Muscle of leg (tissue), 11 donors: ENCODE data around the gene DCHS2. TPM values are rescaled to one million over a fixed set of nuclear protein-coding genes. Genes with fewer than 3 reads are reported as not detected.

Source experiments
- DNase-seq: peaks from one replicate; pipeline ENCODE4 v3.0.0; 2013
- H3K27ac ChIP-seq: one replicate; pipeline ENCODE4 v1.5.1; 2013; ENCODE audit warnings: mild to moderate bottlenecking, low read length, control low read depth
- H3K27me3 ChIP-seq: one replicate; pipeline ENCODE4 v1.6.1; 2013; ENCODE audit warnings: low read length; ENCODE audit not compliant: control insufficient read depth, insufficient read depth
- H3K36me3 ChIP-seq: one replicate; pipeline ENCODE4 v1.6.1; 2013; ENCODE audit warnings: low read length; ENCODE audit not compliant: control insufficient read depth, insufficient read depth
- H3K4me1 ChIP-seq: one replicate; pipeline ENCODE4 v1.6.1; 2013; ENCODE audit warnings: low read length; ENCODE audit not compliant: control insufficient read depth, insufficient read depth
- H3K4me3 ChIP-seq: one replicate; pipeline ENCODE4 v1.5.1; 2013; ENCODE audit warnings: low read length, control low read depth
- H3K9me3 ChIP-seq: replicated peaks from 2 replicates; pipeline ENCODE4 v1.6.1; 2013; ENCODE audit warnings: low read depth, low read length; ENCODE audit not compliant: control insufficient read depth
- WGBS: methylation state at CpG from one replicate; pipeline ENCODE4 v1.1.5; 2013; ENCODE audit warnings: missing lambda C conversion rate; ENCODE audit not compliant: insufficient coverage; 5-methylcytosine and 5-hydroxymethylcytosine counted together
- polyA plus RNA-seq, 8 donors: library from polyadenylated mRNA; unstranded; fragments of 120-200 nt; gene quantifications; one replicate each; pipeline versions ENCODE4 v1.2.1 to v1.2.3, GENCODE V29; 2013; ENCODE audit warnings: inconsistent platforms in 1 of 8, low replicate concordance in 1 of 8; ENCODE audit not compliant: insufficient read length in 8 of 8, insufficient read depth in 1 of 8
- total RNA-seq: library from RNA; stranded (reverse); fragments of 120-200 nt; gene quantifications from one replicate; pipeline ENCODE4 v1.2.4, GENCODE V29; 2013

Gene DCHS2
- total and polyA plus RNA-seq, 9 donors: 5.5 to 22.9 (median 16.9) TPM

GRCh38 chr4:154456240-154456639 is 35.4 kb downstream of the DCHS2 start:
- WGBS: 51% methylated on average over 2 of the region's 6 CpGs
- H3K9me3 ChIP-seq: no peaks in the 10 kb centered on the region
- no peaks in the 10 kb centered on the region for H3K27me3 ChIP-seq
- H3K36me3 ChIP-seq: no peaks in the 10 kb centered on the region
- H3K4me3 ChIP-seq: no peak overlapping the region
- no peak overlapping the region for H3K27ac ChIP-seq
- no peak for DNase-seq
- peaks cover 11% of the 10 kb centered on the region for H3K4me1 ChIP-seq

- H3K4me3 ChIP-seq: no peak overlapping the region
- H3K27ac ChIP-seq: peak overlapping the region; percentile 82
- H3K9me3 ChIP-seq: no peaks in the 10 kb centered on the region
- DNase-seq: peak; percentile 93
- H3K36me3 ChIP-seq: no peaks in the 10 kb centered on the region
- H3K4me1 ChIP-seq: peaks cover 11% of the 10 kb centered on the region
- no peaks in the 10 kb centered on the region for H3K27me3 ChIP-seq
- WGBS: no CpG with 5 or more reads among the region's 1 CpG
Observed at GRCh38 chr4:154455111-154455510, 36.5 kb downstream of the DCHS2 start.

- DNase-seq: peak; percentile 51
- Histone ChIP-seq H3K4me1 (peaks cover 11% of the 10 kb centered on the region), H3K36me3 (no peaks in the 10 kb centered on the region), H3K9me3 (no peaks in the 10 kb centered on the region), H3K27me3 (no peaks in the 10 kb centered on the region), H3K27ac (peak overlapping the region; percentile 82), H3K4me3 (no peak overlapping the region)
Observed at GRCh38 chr4:154454710-154455109, 36.9 kb downstream of the DCHS2 start.

GRCh38 chr4:154452798-154453346 is 38.7 kb downstream of the DCHS2 start:
- Histone ChIP-seq H3K4me3 (no peak overlapping the region), H3K36me3 (no peaks in the 10 kb centered on the region), H3K9me3 (no peaks in the 10 kb centered on the region), H3K4me1 (peaks cover 8% of the 10 kb centered on the region), H3K27ac (peak overlapping the region; percentile 39), H3K27me3 (no peaks in the 10 kb centered on the region)
- DNase-seq: peak; percentile 85
- WGBS: 39% methylated on average over 3 of the region's 5 CpGs

- Histone ChIP-seq H3K27me3 (no peaks in the 10 kb centered on the region), H3K4me3 (no peak overlapping the region), H3K36me3 (no peaks in the 10 kb centered on the region), H3K4me1 (peaks cover 8% of the 10 kb centered on the region), H3K27ac (peak overlapping the region; percentile 11), H3K9me3 (no peaks in the 10 kb centered on the region)
- WGBS: no CpG with 5 or more reads among the region's 1 CpG
- DNase-seq: peak; percentile 78
Observed at GRCh38 chr4:154450966-154451365, 40.6 kb downstream of the DCHS2 start.

- H3K9me3 ChIP-seq: no peaks in the 10 kb centered on the region
- H3K4me1 ChIP-seq: no peaks in the 10 kb centered on the region
- no peaks in the 10 kb centered on the region for H3K27me3 ChIP-seq
- no peaks in the 10 kb centered on the region for H3K36me3 ChIP-seq
- WGBS: no CpG with 5 or more reads among the region's 2 CpGs
- no peak overlapping the region for H3K4me3 ChIP-seq
- H3K27ac ChIP-seq: no peak overlapping the region
- no peak for DNase-seq
Observed at GRCh38 chr4:154444958-154445357, 46.6 kb downstream of the DCHS2 start.

GRCh38 chr4:154441982-154442381 is 49.6 kb downstream of the DCHS2 start:
- H3K27me3 ChIP-seq: no peaks in the 10 kb centered on the region
- no peak for DNase-seq
- H3K9me3 ChIP-seq: no peaks in the 10 kb centered on the region
- no peak overlapping the region for H3K4me3 ChIP-seq
- 92% methylated on average over 3 of the region's 3 CpGs for WGBS
- H3K36me3 ChIP-seq: no peaks in the 10 kb centered on the region
- H3K27ac ChIP-seq: no peak overlapping the region
- no peaks in the 10 kb centered on the region for H3K4me1 ChIP-seq

GRCh38 chr4:154441124-154441523 is 50.5 kb downstream of the DCHS2 start:
- WGBS: no CpG with 5 or more reads among the region's 1 CpG
- Histone ChIP-seq H3K27ac (no peak overlapping the region), H3K27me3 (no peaks in the 10 kb centered on the region), H3K4me1 (no peaks in the 10 kb centered on the region), H3K36me3 (no peaks in the 10 kb centered on the region), H3K9me3 (no peaks in the 10 kb centered on the region), H3K4me3 (no peak overlapping the region)
- DNase-seq: no peak

- H3K36me3 ChIP-seq: no peaks in the 10 kb centered on the region
- H3K4me1 ChIP-seq: no peaks in the 10 kb centered on the region
- no peaks in the 10 kb centered on the region for H3K27me3 ChIP-seq
- DNase-seq: no peak
- WGBS: no CpG with 5 or more reads among the region's 1 CpG
- no peak overlapping the region for H3K27ac ChIP-seq
- no peaks in the 10 kb centered on the region for H3K9me3 ChIP-seq
- no peak overlapping the region for H3K4me3 ChIP-seq
Observed at GRCh38 chr4:154439224-154439623, 52.4 kb downstream of the DCHS2 start.

- H3K4me3 ChIP-seq: no peak overlapping the region
- WGBS: no CpG with 5 or more reads among the region's 1 CpG
- no peak overlapping the region for H3K27ac ChIP-seq
- H3K4me1 ChIP-seq: no peaks in the 10 kb centered on the region
- H3K36me3 ChIP-seq: no peaks in the 10 kb centered on the region
- H3K9me3 ChIP-seq: no peaks in the 10 kb centered on the region
- no peaks in the 10 kb centered on the region for H3K27me3 ChIP-seq
- DNase-seq: no peak
Observed at GRCh38 chr4:154435895-154436294, 55.7 kb downstream of the DCHS2 start.

- Histone ChIP-seq H3K9me3 (no peaks in the 10 kb centered on the region), H3K36me3 (no peaks in the 10 kb centered on the region), H3K4me3 (no peak overlapping the region), H3K4me1 (no peaks in the 10 kb centered on the region), H3K27ac (no peak overlapping the region), H3K27me3 (no peaks in the 10 kb centered on the region)
- WGBS: 100% methylated on average over 4 of the region's 6 CpGs
- no peak for DNase-seq
Observed at GRCh38 chr4:154433543-154433942, 58.1 kb downstream of the DCHS2 start.
